Measurements from ENCODE around the gene ELOB. TPM values are rescaled to one million over a fixed set of nuclear protein-coding genes. Genes with fewer than 3 reads are reported as not detected.

Gene ELOB
- total RNA-seq, 1 donor from 2014 or later: 196 TPM

GRCh38 chr16:2799205-2799858 lies 22.3 kb upstream of the ELOB start:
- H3K4me3 ChIP-seq: no peak overlapping the region
- H3K9me3 ChIP-seq: peaks cover 9% of the 10 kb centered on the region
- ATAC-seq (peak; percentile 13 to 63), DNase-seq (peak; percentile 45)
- no peaks in the 10 kb centered on the region for H3K4me1 ChIP-seq
- intact Hi-C loops (cut with DNase I): no loop called here
- no peaks in the 10 kb centered on the region for H3K36me3 ChIP-seq
- peaks cover 12% of the 10 kb centered on the region for H3K27me3 ChIP-seq (ENCODE audit: low read depth)
- TF ChIP-seq, protein P1, sequence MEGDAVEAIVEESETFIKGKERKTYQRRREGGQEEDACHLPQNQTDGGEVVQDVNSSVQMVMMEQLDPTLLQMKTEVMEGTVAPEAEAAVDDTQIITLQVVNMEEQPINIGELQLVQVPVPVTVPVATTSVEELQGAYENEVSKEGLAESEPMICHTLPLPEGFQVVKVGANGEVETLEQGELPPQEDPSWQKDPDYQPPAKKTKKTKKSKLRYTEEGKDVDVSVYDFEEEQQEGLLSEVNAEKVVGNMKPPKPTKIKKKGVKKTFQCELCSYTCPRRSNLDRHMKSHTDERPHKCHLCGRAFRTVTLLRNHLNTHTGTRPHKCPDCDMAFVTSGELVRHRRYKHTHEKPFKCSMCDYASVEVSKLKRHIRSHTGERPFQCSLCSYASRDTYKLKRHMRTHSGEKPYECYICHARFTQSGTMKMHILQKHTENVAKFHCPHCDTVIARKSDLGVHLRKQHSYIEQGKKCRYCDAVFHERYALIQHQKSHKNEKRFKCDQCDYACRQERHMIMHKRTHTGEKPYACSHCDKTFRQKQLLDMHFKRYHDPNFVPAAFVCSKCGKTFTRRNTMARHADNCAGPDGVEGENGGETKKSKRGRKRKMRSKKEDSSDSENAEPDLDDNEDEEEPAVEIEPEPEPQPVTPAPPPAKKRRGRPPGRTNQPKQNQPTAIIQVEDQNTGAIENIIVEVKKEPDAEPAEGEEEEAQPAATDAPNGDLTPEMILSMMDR (IDR thresholded peaks at IDR 0.05): no peak
- H3K27ac ChIP-seq: peak overlapping the region; percentile 64

- no peaks in the 10 kb centered on the region for H3K36me3 ChIP-seq
- ATAC-seq: no peak
- H3K4me1 ChIP-seq: no peaks in the 10 kb centered on the region
- no peak overlapping the region for H3K27ac ChIP-seq
- H3K27me3 ChIP-seq (ENCODE audit: low read depth): peaks cover 12% of the 10 kb centered on the region
- TF ChIP-seq, protein P1 (IDR thresholded peaks at IDR 0.05): no peak
- peaks cover 4% of the 10 kb centered on the region for H3K9me3 ChIP-seq
- DNase-seq: peak; percentile 47
- intact Hi-C loops (cut with DNase I): no loop called here
- no peak overlapping the region for H3K4me3 ChIP-seq
Observed at GRCh38 chr16:2798723-2799204, 21.7 kb upstream of the ELOB start.

- peak; percentile 28 for DNase-seq
Observed at GRCh38 chr16:2795395-2796143, 18.5 kb upstream of the ELOB start.

DNA sequence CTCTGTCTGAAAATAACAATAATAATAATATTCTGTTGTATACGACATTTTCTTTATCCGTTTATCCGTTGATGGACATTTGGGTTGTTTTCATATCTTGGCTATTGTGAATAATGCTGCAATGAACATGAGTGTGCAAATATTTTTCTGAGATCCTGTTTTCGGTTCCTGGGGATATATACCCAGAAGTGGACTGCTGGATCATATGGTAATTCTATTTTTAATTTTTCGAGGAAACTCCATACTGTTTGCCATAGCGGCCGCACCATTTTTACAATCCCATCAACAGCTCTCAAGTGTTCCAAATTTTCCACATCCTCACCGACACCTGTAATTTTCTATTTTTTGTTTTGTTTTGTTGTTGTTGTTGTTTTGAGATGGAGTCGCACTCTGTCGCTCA lies 15.9 kb upstream of the ELOB start:
- no peaks in the 10 kb centered on the region for H3K9me3 ChIP-seq
- no peak for DNase-seq
- no peaks in the 10 kb centered on the region for H3K4me1 ChIP-seq
- no peak overlapping the region for H3K4me3 ChIP-seq
- ATAC-seq: no peak
- peaks cover 35% of the 10 kb centered on the region for H3K27me3 ChIP-seq (ENCODE audit: low read depth)
- H3K36me3 ChIP-seq: no peaks in the 10 kb centered on the region
- TF ChIP-seq, protein P1 (IDR thresholded peaks at IDR 0.05): no peak
- H3K27ac ChIP-seq: no peak overlapping the region
- intact Hi-C loops (cut with DNase I): no loop called here

More at GRCh38 chr16:2795395-2796143, 18.5 kb upstream of the ELOB start:
- no peak for ATAC-seq
- Histone ChIP-seq H3K27ac (no peak overlapping the region), H3K27me3 (ENCODE audit: low read depth) (peaks cover 25% of the 10 kb centered on the region), H3K4me3 (no peak overlapping the region), H3K9me3 (no peaks in the 10 kb centered on the region), H3K36me3 (no peaks in the 10 kb centered on the region), H3K4me1 (no peaks in the 10 kb centered on the region)
- TF ChIP-seq, protein P1 (IDR thresholded peaks at IDR 0.05): no peak
- intact Hi-C loops (cut with DNase I): no loop called here

- Histone ChIP-seq H3K27me3 (ENCODE audit: low read depth) (peaks cover 45% of the 10 kb centered on the region), H3K9me3 (no peaks in the 10 kb centered on the region), H3K36me3 (no peaks in the 10 kb centered on the region), H3K4me3 (no peak overlapping the region), H3K4me1 (no peaks in the 10 kb centered on the region), H3K27ac (no peak overlapping the region)
- DNase-seq (peak; percentile 19), ATAC-seq (no peak)
- TF ChIP-seq, protein P1 (IDR thresholded peaks at IDR 0.05): no peak
- intact Hi-C loops (cut with DNase I): no loop called here
Observed at GRCh38 chr16:2791174-2791573, 14.1 kb upstream of the ELOB start.

All from lower lobe of right lung (tissue), 2 donors.